Omental fat pad (tissue), 4 donors: ENCODE data around the gene ELP5. TPM values are rescaled to one million over a fixed set of nuclear protein-coding genes. Genes with fewer than 3 reads are reported as not detected.

Source experiments
- ATAC-seq: fragments of 150-250 bp; one replicate; pipeline ENCODE4 v1.9.1; 2016; ENCODE audit warnings: mild to moderate bottlenecking, moderate library complexity; ENCODE audit not compliant: low FRiP score
- DNase-seq: peaks from one replicate; pipeline ENCODE4 v3.0.0-alpha.2; 2019; ENCODE audit warnings: low spot score
- CTCF ChIP-seq, 3 donors: fragments of 450-650 bp; IDR thresholded peaks; one replicate each; pipeline ENCODE4 v1.5.1; 2016 to 2017; ENCODE audit warnings: antibody characterized with exemption in 3 of 3, mild to moderate bottlenecking in 3 of 3, moderate library complexity in 2 of 3
- total RNA-seq, 4 donors: library from RNA; depleted of rRNA; stranded (reverse); fragments of >200 nt; gene quantifications; one replicate each; pipeline ENCODE4 v1.1.0, GENCODE V29; 2016

Gene ELP5
- total RNA-seq, 4 donors from 2014 or later = 25.9 to 34.5 (median 30.1) TPM

GRCh38 chr17:7258731-7259554, 6.9 kb downstream of the ELP5 start:
- ATAC-seq (no peak), DNase-seq (no peak)
- TF ChIP-seq CTCF (IDR thresholded peaks at IDR 0.05) = no peak

- no peak for TF ChIP-seq CTCF (IDR thresholded peaks at IDR 0.05)
These were observed 7.5 kb downstream of the ELP5 start for GRCh38 chr17:7259555-7259889.

GRCh38 chr17:7260151-7260550, 8.1 kb downstream of the ELP5 start:
- no peak for TF ChIP-seq CTCF (IDR thresholded peaks at IDR 0.05)
- DNase-seq = no peak
- ATAC-seq = no peak

More at GRCh38 chr17:7259555-7259889, 7.5 kb downstream of the ELP5 start:
- ATAC-seq = no peak
- DNase-seq = no peak

GRCh38 chr17:7260651-7261378, 8.8 kb downstream of the ELP5 start:
- TF ChIP-seq CTCF (IDR thresholded peaks at IDR 0.05) = no peak
- DNase-seq (peak; percentile 16), ATAC-seq (peak; percentile 33)

GRCh38 chr17:7261379-7262191, 9.6 kb downstream of the ELP5 start:
- ATAC-seq = peak; percentile 14
- no peak for TF ChIP-seq CTCF (IDR thresholded peaks at IDR 0.05)

GRCh38 chr17:7262192-7262934, 10.3 kb downstream of the ELP5 start, which contains the start of gene CLDN7:
CLDN7 (minus strand) TSS chr17:7262478; CDS start chr17:7262043, 435 bp downstream.
- ATAC-seq (no peak), DNase-seq (no peak)
- no peak for TF ChIP-seq CTCF (IDR thresholded peaks at IDR 0.05)

More at GRCh38 chr17:7261379-7262191, 9.6 kb downstream of the ELP5 start:
- no peak for DNase-seq
